ENCODE results near the gene ASB15. TPM values are rescaled to one million over a fixed set of nuclear protein-coding genes. Genes with fewer than 3 reads are reported as not detected.
"Not testable (repeated sequence)": the region's sequence is repeated elsewhere in the genome, so short reads cannot be mapped to it uniquely, and the experiment has no call there.

Gene ASB15
- total RNA-seq, 2 experiments from 2014 or later = not detected

DNA sequence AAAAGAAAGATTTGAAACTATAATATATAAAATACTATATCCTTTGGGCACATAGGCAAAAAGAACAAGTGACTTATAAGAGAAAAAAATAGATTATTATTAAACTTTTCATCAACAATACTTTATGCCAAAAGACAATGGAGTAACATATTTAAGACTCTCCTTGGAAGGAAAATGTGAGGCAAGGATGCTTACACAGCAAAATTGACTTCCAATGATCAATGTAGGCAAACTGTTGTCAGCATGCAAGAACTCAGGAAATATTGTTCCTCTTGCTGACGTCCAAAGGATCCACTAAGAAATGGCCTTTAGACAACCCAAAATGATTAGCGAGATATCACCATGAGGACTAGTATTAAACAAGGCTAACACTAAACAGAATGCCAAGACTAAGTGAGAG is 31.2 kb downstream of the ASB15 start:
- Mint-ChIP-seq H3K27ac (no peak overlapping the region), H3K4me1 (no peaks in the 10 kb centered on the region), H3K4me3 (no peak overlapping the region), H3K36me3 (ENCODE audit: low read depth) (no peaks in the 10 kb centered on the region), H3K9me3 (no peaks in the 10 kb centered on the region), H3K27me3 (peaks cover 15% of the 10 kb centered on the region)
- DNase-seq = no peak
- POLR2A ChIA-PET = no interaction called here
- CTCF ChIA-PET = no interaction called here

- DNase-seq = no peak
- ChIA-PET CTCF (no interaction called here), POLR2A (no interaction called here)
- Mint-ChIP-seq H3K36me3 (ENCODE audit: low read depth) (no peaks in the 10 kb centered on the region), H3K27me3 (peaks cover 20% of the 10 kb centered on the region), H3K4me3 (no peak overlapping the region), H3K4me1 (no peaks in the 10 kb centered on the region), H3K27ac (no peak overlapping the region), H3K9me3 (no peaks in the 10 kb centered on the region)
These were observed 31.9 kb downstream of the ASB15 start for GRCh38 chr7:123633553-123633952.

DNA sequence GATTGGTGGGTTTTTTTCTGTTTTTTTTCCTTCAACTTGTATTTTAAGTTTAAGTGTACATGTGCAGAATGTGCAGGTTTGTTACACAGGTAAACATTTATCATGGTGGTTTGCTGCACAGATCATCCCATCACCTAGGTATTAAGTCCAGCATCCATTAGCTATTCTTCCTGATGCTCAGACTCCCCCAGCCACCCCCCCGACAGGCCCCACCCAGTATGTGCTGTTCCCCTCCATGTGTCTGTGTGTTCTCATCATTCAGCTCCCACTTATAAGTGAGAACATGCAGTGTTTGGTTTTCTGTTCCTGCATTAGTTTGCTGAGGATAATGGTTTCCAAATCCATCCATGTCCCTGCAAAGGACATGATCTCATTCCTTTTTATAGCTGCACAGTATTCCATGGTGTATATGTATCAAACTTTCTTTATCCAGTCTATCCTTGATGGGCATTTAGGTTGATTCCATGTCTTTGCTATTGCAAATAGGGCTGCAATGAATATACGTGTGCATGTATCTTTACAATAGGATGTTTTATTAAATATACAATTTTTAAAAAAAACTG is 32.5 kb downstream of the ASB15 start:
- H3K36me3 Mint-ChIP-seq (ENCODE audit: low read depth); H3K9me3 Mint-ChIP-seq; POLR2A ChIA-PET; DNase-seq; H3K27ac Mint-ChIP-seq; H3K4me1 Mint-ChIP-seq; H3K4me3 Mint-ChIP-seq: not testable (repeated sequence)
- H3K27me3 Mint-ChIP-seq = peaks cover 20% of the 10 kb centered on the region
- CTCF ChIA-PET = interaction anchor here (0.7 kb wide), 1 partner anchor 48 kb away, joined by 3 read pairs; no protein-coding TSS in a partner anchor

DNA sequence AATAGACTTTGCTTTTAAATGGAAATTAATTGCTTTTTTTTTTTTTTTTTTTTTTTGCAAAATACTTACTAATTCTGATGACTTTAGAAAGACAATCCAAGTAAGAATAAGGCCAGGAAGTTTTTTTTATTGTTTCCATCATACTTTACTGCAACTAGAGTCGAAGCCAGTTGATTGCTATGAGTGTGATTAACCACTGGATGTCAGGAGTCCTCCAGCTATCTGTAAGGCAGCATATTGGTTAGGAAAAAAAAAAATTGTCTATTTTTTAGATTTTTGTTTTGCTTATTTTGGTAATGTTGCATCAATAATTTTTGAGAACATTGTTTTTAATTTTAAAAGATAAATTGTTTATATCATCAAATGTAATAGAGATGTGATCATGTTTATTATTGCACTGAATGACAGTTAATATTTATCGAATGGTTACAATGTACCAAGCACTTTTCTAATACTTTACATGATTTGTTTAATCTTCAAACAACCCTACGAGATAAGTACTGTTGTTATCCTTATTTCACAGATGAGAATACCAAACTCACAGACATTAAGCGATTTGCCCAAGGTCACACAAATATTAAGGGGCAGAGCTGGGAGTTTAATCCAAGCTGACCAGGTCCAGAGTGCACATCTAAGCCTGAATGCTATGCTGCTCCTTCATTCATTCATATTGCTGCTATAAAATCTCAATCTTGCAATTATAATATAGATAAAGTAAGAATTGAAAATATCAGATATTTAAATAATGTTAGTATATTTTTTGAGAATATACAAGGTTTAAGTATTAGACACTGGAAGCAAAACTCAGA is 34.1 kb downstream of the ASB15 start:
- Mint-ChIP-seq H3K4me1 (no peaks in the 10 kb centered on the region), H3K36me3 (ENCODE audit: low read depth) (no peaks in the 10 kb centered on the region), H3K27ac (no peak overlapping the region), H3K27me3 (peaks cover 17% of the 10 kb centered on the region), H3K9me3 (no peaks in the 10 kb centered on the region), H3K4me3 (no peak overlapping the region)
- ChIA-PET POLR2A (no interaction called here), CTCF (interaction anchor here (0.7 to 1.3 kb wide), 3 partner anchors 11 to 84 kb away, joined by 3 to 5 read pairs (median 4); no protein-coding TSS in a partner anchor)
- no peak for DNase-seq

DNA sequence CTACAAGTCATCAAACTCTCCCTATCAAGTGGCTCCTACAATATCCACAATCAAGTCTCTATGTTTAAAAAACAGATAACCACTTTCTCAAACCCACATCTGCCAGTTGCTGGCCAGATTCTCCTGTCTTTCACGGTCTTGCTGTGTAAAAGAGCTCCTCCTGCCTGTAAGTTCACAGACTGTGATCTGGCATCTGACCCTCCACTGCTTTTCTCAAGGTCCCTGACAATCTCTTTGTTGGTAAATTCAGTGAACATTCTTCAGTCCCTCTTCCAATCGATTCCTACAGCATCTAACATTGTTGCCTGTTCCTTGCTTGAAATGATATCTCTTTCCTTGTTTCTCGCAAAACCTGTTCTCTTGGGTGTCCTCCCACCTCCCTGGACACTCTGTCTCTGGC is 35.6 kb downstream of the ASB15 start:
- ChIA-PET POLR2A (no interaction called here), CTCF (interaction anchor here (0.7 to 1.3 kb wide), 2 partner anchors 13 to 64 kb away, joined by 4 to 5 read pairs; no protein-coding TSS in a partner anchor)
- Mint-ChIP-seq H3K4me1 (no peaks in the 10 kb centered on the region), H3K27me3 (peaks cover 22% of the 10 kb centered on the region), H3K27ac (no peak overlapping the region), H3K9me3 (no peaks in the 10 kb centered on the region), H3K4me3 (no peak overlapping the region), H3K36me3 (ENCODE audit: low read depth) (no peaks in the 10 kb centered on the region)
- no peak for DNase-seq

DNA sequence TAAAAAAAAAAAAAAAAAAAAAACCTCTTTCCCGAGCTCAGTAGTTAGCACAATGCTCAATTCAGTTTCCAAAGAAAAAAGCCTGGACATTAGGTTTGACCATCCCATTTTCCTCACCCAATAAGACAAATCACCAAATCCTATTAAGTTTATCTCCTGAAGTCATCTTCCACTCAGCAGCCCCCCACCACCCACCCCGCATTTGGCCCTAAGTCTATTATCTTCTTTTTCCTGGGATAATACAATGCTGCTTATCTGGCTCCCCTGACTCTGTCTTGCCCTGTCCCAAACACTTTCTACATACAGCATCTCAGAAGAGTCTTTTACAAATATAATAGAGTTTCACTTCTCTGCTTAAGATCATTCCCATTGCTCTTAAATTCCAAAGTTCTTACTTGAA is 36.3 kb downstream of the ASB15 start:
- POLR2A ChIA-PET = no interaction called here
- H3K27me3 Mint-ChIP-seq = peaks cover 21% of the 10 kb centered on the region
- CTCF ChIA-PET = no interaction called here
- no peaks in the 10 kb centered on the region for H3K36me3 Mint-ChIP-seq (ENCODE audit: low read depth)
- H3K4me3 Mint-ChIP-seq = no peak overlapping the region
- no peak for DNase-seq
- H3K9me3 Mint-ChIP-seq = no peaks in the 10 kb centered on the region
- H3K27ac Mint-ChIP-seq = no peak overlapping the region
- no peaks in the 10 kb centered on the region for H3K4me1 Mint-ChIP-seq

DNA sequence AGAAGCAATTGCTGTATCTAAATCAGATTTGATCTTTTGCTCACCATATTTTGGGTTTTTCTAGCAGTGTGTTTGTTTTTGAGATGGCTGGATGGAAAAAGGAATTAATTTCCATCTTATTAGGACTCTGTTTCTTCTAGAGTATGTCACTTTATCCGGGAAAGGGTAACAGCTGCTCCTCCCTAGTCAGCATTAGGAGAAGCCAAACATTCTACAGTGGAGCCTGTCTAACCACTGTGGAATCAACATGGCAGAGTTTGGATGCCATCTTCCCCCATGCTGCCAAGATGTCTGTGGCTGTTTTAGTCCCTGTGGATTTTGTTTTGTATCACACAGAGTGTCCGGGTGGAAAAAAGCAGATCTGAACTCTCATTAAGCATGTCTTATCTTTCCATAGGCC is 38.0 kb downstream of the ASB15 start:
- CTCF ChIA-PET = no interaction called here
- Mint-ChIP-seq H3K36me3 (ENCODE audit: low read depth) (no peaks in the 10 kb centered on the region), H3K4me3 (no peak overlapping the region), H3K4me1 (no peaks in the 10 kb centered on the region), H3K27me3 (peaks cover 26% of the 10 kb centered on the region), H3K27ac (no peak overlapping the region), H3K9me3 (no peaks in the 10 kb centered on the region)
- POLR2A ChIA-PET = interaction anchor here (0.6 kb wide), 1 partner anchor 105 kb away, joined by 4 read pairs; no protein-coding TSS in a partner anchor
- DNase-seq = no peak

DNA sequence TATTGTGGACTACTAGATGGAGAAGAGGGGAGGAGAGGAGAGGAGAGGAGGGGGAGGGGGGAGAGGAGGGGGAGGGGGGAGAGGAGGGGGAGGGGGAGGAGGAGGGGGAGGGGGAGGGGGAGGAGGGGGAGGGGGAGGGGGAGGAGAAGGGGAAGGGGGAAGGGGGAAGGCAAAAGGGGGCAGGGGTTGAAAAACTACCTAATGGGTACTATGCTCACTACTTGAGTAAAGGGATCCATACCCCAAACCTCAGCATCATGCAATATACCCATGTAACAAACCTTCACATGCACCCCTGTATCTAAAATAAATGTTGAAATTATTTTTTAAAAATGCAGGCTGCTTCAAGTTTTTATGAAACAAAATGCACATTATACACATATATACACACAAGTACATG is 39.0 kb downstream of the ASB15 start:
- no peak for DNase-seq
- Mint-ChIP-seq H3K36me3 (ENCODE audit: low read depth) (no peaks in the 10 kb centered on the region), H3K27me3 (peaks cover 30% of the 10 kb centered on the region), H3K27ac (no peak overlapping the region), H3K9me3 (no peaks in the 10 kb centered on the region), H3K4me1 (no peaks in the 10 kb centered on the region), H3K4me3 (no peak overlapping the region)
- POLR2A ChIA-PET = no interaction called here
- CTCF ChIA-PET = no interaction called here

DNA sequence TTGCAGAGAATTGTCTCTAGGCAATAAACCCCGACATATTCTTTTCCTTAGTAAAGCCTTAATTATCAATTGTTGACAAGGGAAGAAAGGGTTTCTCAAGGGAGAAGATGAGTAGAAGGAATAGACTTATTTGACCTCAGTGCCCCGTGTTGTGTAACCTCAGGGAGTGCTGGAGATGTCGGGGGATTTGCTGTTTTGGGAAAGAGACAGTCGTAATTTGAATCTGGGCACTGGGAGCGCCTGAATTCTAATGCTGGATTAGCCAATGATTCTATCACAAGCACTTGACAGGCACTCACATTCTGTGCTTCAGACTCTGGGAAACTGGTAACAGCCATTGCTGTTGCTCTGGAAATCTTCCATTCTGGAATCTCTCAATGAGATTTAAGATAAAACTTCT is 40.3 kb downstream of the ASB15 start:
- Mint-ChIP-seq H3K9me3 (no peaks in the 10 kb centered on the region), H3K36me3 (ENCODE audit: low read depth) (no peaks in the 10 kb centered on the region), H3K27ac (no peak overlapping the region), H3K27me3 (peaks cover 35% of the 10 kb centered on the region), H3K4me3 (no peak overlapping the region), H3K4me1 (no peaks in the 10 kb centered on the region)
- POLR2A ChIA-PET = no interaction called here
- DNase-seq = no peak
- CTCF ChIA-PET = no interaction called here

DNA sequence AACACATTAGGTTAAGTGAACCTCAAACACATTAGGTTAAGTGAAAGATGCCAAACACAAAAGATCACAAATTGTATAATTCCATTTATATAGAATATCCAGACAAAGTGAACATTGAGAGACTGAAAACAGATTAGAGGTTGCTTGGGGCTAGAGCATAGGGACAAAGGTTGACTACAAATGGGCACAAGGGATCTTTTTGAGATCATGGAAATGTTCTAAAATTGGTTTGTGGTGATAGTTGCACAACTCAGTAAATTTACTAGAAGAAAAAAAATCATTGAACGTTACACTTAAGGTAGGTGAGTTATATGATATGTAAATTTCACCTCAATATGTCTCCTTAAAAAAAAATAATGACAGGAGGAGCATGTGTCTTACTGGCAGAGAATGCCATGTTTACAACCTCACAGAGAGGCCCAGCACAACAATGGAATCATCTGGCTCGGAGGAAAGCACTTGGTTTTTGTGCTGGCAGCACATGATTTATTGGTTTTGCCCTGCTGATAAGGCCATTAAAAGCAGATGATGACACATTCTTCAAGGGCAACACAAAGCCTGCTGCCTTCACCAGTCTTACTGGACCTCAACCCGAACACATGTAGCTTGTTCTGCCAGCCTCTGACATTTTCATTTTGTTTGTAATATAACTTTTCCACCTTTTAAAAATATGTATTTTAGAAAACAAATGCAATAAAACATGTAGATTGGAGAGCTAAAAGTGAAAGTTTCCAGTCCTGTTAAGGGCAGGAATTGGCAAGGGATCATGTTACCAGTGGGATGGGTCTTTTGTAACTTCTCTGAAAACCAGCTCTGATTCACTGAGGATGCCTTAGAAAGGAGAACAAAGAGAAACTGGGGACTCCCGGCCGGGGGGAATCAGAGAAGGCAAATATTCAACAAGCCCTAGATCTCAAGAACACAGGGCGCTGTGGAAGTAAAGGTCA is 42.1 kb downstream of the ASB15 start:
- Mint-ChIP-seq H3K4me1 (no peaks in the 10 kb centered on the region), H3K27ac (no peak overlapping the region), H3K4me3 (no peak overlapping the region), H3K27me3 (peaks cover 23% of the 10 kb centered on the region), H3K36me3 (ENCODE audit: low read depth) (no peaks in the 10 kb centered on the region), H3K9me3 (no peaks in the 10 kb centered on the region)
- no peak for DNase-seq
- CTCF ChIA-PET = interaction anchor here (1.4 kb wide), 1 partner anchor 224 kb away, joined by 3 read pairs; no protein-coding TSS in a partner anchor
- POLR2A ChIA-PET = no interaction called here

GRCh38 chr7:123645516-123645915 is 43.9 kb downstream of the ASB15 start:
- DNase-seq = no peak
- Mint-ChIP-seq H3K4me3 (no peak overlapping the region), H3K9me3 (no peaks in the 10 kb centered on the region), H3K36me3 (ENCODE audit: low read depth) (no peaks in the 10 kb centered on the region), H3K27ac (no peak overlapping the region), H3K27me3 (peaks cover 23% of the 10 kb centered on the region), H3K4me1 (no peaks in the 10 kb centered on the region)
- ChIA-PET CTCF (interaction anchor here (1.4 kb wide), 1 partner anchor 222 kb away, joined by 3 read pairs; no protein-coding TSS in a partner anchor), POLR2A (no interaction called here)

DNA sequence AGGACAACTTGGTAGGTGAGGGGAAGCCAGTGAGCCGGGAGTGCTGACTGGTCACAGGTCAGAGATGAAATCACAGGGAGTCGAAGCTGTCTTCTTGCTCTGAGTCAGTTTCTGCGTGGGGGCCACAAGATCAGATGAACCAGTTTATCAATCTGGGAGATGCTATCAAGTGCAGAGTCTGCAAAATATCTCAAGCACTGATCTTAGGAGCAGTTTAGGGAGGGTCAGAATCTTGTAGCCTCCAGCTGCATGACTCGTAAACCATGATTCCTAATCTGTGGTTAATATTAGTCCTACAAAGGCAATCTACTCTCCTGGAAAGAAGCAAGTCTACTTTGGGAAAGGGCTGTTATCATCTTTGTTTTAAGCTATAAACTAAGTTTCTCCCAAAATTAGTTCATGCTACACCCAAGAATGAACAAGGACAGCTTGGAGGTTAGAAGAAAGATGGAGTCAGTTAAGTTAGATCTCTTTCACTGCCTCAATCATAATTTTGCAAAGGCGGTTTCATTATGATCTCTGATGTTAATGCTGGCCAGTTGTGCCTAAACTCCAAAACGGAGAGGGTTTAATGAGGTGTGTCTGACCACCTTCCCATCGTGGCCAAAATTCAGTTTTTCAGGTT is 45.6 kb downstream of the ASB15 start:
- CTCF ChIA-PET = interaction anchor here (1.2 kb wide), 1 partner anchor 23 kb away, joined by 3 read pairs; no protein-coding TSS in a partner anchor
- Mint-ChIP-seq H3K9me3 (no peaks in the 10 kb centered on the region), H3K27me3 (peaks cover 17% of the 10 kb centered on the region), H3K36me3 (ENCODE audit: low read depth) (no peaks in the 10 kb centered on the region), H3K27ac (no peak overlapping the region), H3K4me3 (no peak overlapping the region), H3K4me1 (no peaks in the 10 kb centered on the region)
- DNase-seq = no peak
- POLR2A ChIA-PET = no interaction called here

DNA sequence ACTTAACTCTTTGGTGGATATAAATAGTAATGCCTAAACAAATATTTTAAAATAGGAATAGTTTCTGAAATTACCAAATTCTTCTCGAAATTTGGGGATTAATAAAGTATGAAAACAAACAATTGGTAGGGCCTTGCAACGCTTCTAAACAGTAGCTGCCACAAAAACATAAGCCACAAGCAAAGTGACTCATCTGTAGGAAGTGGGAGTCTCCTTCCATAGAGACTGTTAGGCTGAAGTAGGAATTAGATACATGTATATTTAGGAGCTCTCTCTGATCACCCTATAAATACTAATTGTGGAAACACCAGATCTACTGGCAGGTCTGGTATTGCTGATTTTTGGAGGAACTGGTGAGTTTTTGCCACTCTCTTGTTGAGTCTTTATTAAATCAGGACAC is 48.3 kb downstream of the ASB15 start:
- H3K4me1 Mint-ChIP-seq = no peaks in the 10 kb centered on the region
- no peaks in the 10 kb centered on the region for H3K36me3 Mint-ChIP-seq (ENCODE audit: low read depth)

More for the DNA sequence above, 48.3 kb downstream of the ASB15 start:
- Mint-ChIP-seq H3K27me3 (peaks cover 9% of the 10 kb centered on the region), H3K27ac (no peak overlapping the region), H3K4me3 (no peak overlapping the region), H3K9me3 (no peaks in the 10 kb centered on the region)
- DNase-seq = no peak
- CTCF ChIA-PET = no interaction called here
- POLR2A ChIA-PET = no interaction called here

All from activated CD4-positive, alpha-beta memory T cell treated with anti-CD3 and anti-CD28 coated beads, Interleukin-2, amount 10 ng/mL, durations not matched to agents 7 days and 5 days (primary cell).